Spinal cord (tissue), 10 donors: ENCODE data around the gene ROR1. TPM values are rescaled to one million over a fixed set of nuclear protein-coding genes. Genes with fewer than 3 reads are reported as not detected.

ENCODE experiments used
- DNase-seq, 6 donors: peaks; one replicate each; pipeline versions ENCODE4 v3.0.0 to v3.0.0-alpha.2; 2013 to 2015; ENCODE audit warnings: low spot score in 6 of 6, low read depth in 4 of 6
- H3K27ac ChIP-seq: one replicate; pipeline ENCODE4 v1.5.1; 2013; ENCODE audit warnings: low read depth, low read length, control low read depth
- H3K27me3 ChIP-seq: one replicate; pipeline ENCODE4 v1.6.1; 2013; ENCODE audit warnings: low read length; ENCODE audit not compliant: control insufficient read depth, insufficient read depth
- H3K36me3 ChIP-seq: one replicate; pipeline ENCODE4 v1.6.1; 2013; ENCODE audit warnings: low read length; ENCODE audit not compliant: control insufficient read depth, insufficient read depth
- H3K4me1 ChIP-seq: one replicate; pipeline ENCODE4 v1.6.1; 2013; ENCODE audit warnings: low read length; ENCODE audit not compliant: control insufficient read depth, insufficient read depth
- H3K4me3 ChIP-seq: one replicate; pipeline ENCODE4 v1.5.1; 2013; ENCODE audit warnings: low read depth, low read length, control low read depth
- H3K9me3 ChIP-seq: one replicate; pipeline ENCODE4 v1.6.1; 2013; ENCODE audit warnings: low read length; ENCODE audit not compliant: control insufficient read depth, insufficient read depth
- WGBS: methylation state at CpG from one replicate; pipeline ENCODE4 v1.1.5; 2013; ENCODE audit warnings: missing lambda C conversion rate; ENCODE audit not compliant: insufficient coverage; 5-methylcytosine and 5-hydroxymethylcytosine counted together
- polyA plus RNA-seq, 2 donors: library from polyadenylated mRNA; unstranded; fragments of 120-200 nt; gene quantifications; one replicate each; pipeline ENCODE4 v1.2.1, GENCODE V29; 2013; ENCODE audit not compliant: insufficient read length in 2 of 2
- total RNA-seq, 2 donors: library from RNA; depleted of rRNA in 1 of 2; stranded (reverse); fragments of 120-200 nt in 1 of 2; fragments of >200 nt in 1 of 2; gene quantifications; one replicate each; pipeline versions ENCODE4 v1.2.3 to v1.2.4, GENCODE V29; 2013 to 2014
- donor health status: healthy.

Gene ROR1
- total and polyA plus RNA-seq, 4 donors, result 4.0 to 16.5 (median 7.9) TPM

- DNase-seq, result no peak
- WGBS, result 60% methylated on average over 2 of the region's 2 CpGs
- H3K27ac ChIP-seq, result no peak overlapping the region
- H3K27me3 ChIP-seq, result no peaks in the 10 kb centered on the region
- peaks cover 3% of the 10 kb centered on the region for H3K4me1 ChIP-seq
- no peaks in the 10 kb centered on the region for H3K9me3 ChIP-seq
- H3K4me3 ChIP-seq, result no peak overlapping the region
- no peaks in the 10 kb centered on the region for H3K36me3 ChIP-seq
These were observed 70.1 kb downstream of the ROR1 start for GRCh38 chr1:63843884-63844283.

GRCh38 chr1:63845346-63845745 lies 71.5 kb downstream of the ROR1 start:
- Histone ChIP-seq H3K4me1 (peaks cover 3% of the 10 kb centered on the region), H3K27me3 (no peaks in the 10 kb centered on the region), H3K4me3 (no peak overlapping the region), H3K9me3 (no peaks in the 10 kb centered on the region), H3K36me3 (no peaks in the 10 kb centered on the region), H3K27ac (no peak overlapping the region)
- no peak for DNase-seq
- no CpG with 5 or more reads among the region's 1 CpG for WGBS

GRCh38 chr1:63847308-63847910 lies 73.6 kb downstream of the ROR1 start:
- H3K36me3 ChIP-seq, result no peaks in the 10 kb centered on the region
- peaks cover 3% of the 10 kb centered on the region for H3K4me1 ChIP-seq
- no peaks in the 10 kb centered on the region for H3K9me3 ChIP-seq
- DNase-seq, result no peak
- no peaks in the 10 kb centered on the region for H3K27me3 ChIP-seq
- no peak overlapping the region for H3K4me3 ChIP-seq
- WGBS, result 59% methylated on average over 3 of the region's 9 CpGs
- H3K27ac ChIP-seq, result no peak overlapping the region

- Histone ChIP-seq H3K4me1 (peaks cover 3% of the 10 kb centered on the region), H3K9me3 (no peaks in the 10 kb centered on the region), H3K27me3 (no peaks in the 10 kb centered on the region), H3K36me3 (no peaks in the 10 kb centered on the region), H3K27ac (no peak overlapping the region), H3K4me3 (no peak overlapping the region)
- peak in 1 of 6 donors; percentile 61 for DNase-seq
- 47% methylated on average over 2 of the region's 4 CpGs for WGBS
These were observed 74.9 kb downstream of the ROR1 start for GRCh38 chr1:63848733-63849132.

- no peak overlapping the region for H3K4me3 ChIP-seq
- no peak overlapping the region for H3K27ac ChIP-seq
- no CpG with 5 or more reads among the region's 1 CpG for WGBS
- H3K36me3 ChIP-seq, result no peaks in the 10 kb centered on the region
- peaks cover 3% of the 10 kb centered on the region for H3K4me1 ChIP-seq
- H3K9me3 ChIP-seq, result no peaks in the 10 kb centered on the region
- H3K27me3 ChIP-seq, result no peaks in the 10 kb centered on the region
- no peak for DNase-seq
These were observed 75.3 kb downstream of the ROR1 start for GRCh38 chr1:63849149-63849548.

GRCh38 chr1:63854091-63854490 lies 80.3 kb downstream of the ROR1 start:
- Histone ChIP-seq H3K27me3 (no peaks in the 10 kb centered on the region), H3K9me3 (peaks cover 1% of the 10 kb centered on the region), H3K4me3 (no peak overlapping the region), H3K4me1 (no peaks in the 10 kb centered on the region), H3K27ac (no peak overlapping the region), H3K36me3 (no peaks in the 10 kb centered on the region)
- DNase-seq, result no peak
- no CpG with 5 or more reads among the region's 3 CpGs for WGBS

- Histone ChIP-seq H3K27ac (no peak overlapping the region), H3K4me3 (no peak overlapping the region), H3K27me3 (no peaks in the 10 kb centered on the region), H3K9me3 (peaks cover 1% of the 10 kb centered on the region), H3K4me1 (no peaks in the 10 kb centered on the region), H3K36me3 (no peaks in the 10 kb centered on the region)
- no peak for DNase-seq
- no CpG with 5 or more reads among the region's 1 CpG for WGBS
These were observed 82.1 kb downstream of the ROR1 start for GRCh38 chr1:63855942-63856341.

GRCh38 chr1:63856924-63857323 lies 83.1 kb downstream of the ROR1 start:
- H3K4me1 ChIP-seq, result no peaks in the 10 kb centered on the region
- H3K36me3 ChIP-seq, result no peaks in the 10 kb centered on the region
- H3K9me3 ChIP-seq, result peaks cover 1% of the 10 kb centered on the region
- no peak overlapping the region for H3K4me3 ChIP-seq
- no peak overlapping the region for H3K27ac ChIP-seq
- no peaks in the 10 kb centered on the region for H3K27me3 ChIP-seq
- no peak for DNase-seq
- 100% methylated on average over 1 of the region's 4 CpGs for WGBS

GRCh38 chr1:63857478-63857877 lies 83.7 kb downstream of the ROR1 start:
- WGBS, result 86% methylated on average over 2 of the region's 2 CpGs
- DNase-seq, result no peak
- H3K4me3 ChIP-seq, result no peak overlapping the region
- no peaks in the 10 kb centered on the region for H3K4me1 ChIP-seq
- H3K36me3 ChIP-seq, result no peaks in the 10 kb centered on the region
- H3K9me3 ChIP-seq, result peaks cover 1% of the 10 kb centered on the region
- no peaks in the 10 kb centered on the region for H3K27me3 ChIP-seq
- H3K27ac ChIP-seq, result no peak overlapping the region

GRCh38 chr1:63858153-63858552 lies 84.3 kb downstream of the ROR1 start:
- no peak for DNase-seq
- H3K4me3 ChIP-seq, result no peak overlapping the region
- H3K36me3 ChIP-seq, result no peaks in the 10 kb centered on the region
- no peaks in the 10 kb centered on the region for H3K4me1 ChIP-seq
- no peaks in the 10 kb centered on the region for H3K27me3 ChIP-seq
- no peak overlapping the region for H3K27ac ChIP-seq
- H3K9me3 ChIP-seq, result peaks cover 1% of the 10 kb centered on the region
